NCI-H446 (cell line): ENCODE results near the gene LUC7L3.

ENCODE experiments used
- DNase-seq, 2 experiments: peaks; one replicate each; lab custom pipeline; 2025; lab: John Stamatoyannopoulos, UW

LUC7L3 gene

GRCh38 chr17:50685691-50686493 is 33.5 kb upstream of the LUC7L3 start:
- DNase-seq: no peak

GRCh38 chr17:50686494-50687199 is 32.8 kb upstream of the LUC7L3 start:
- DNase-seq: peak; percentile 31 to 80

- DNase-seq: peak in 1 of 2 experiments; percentile 60
Measured at GRCh38 chr17:50687200-50688066, 32.0 kb upstream of the LUC7L3 start.

- no peak for DNase-seq
Measured at GRCh38 chr17:50688245-50688644, 31.2 kb upstream of the LUC7L3 start.

- no peak for DNase-seq
Measured at GRCh38 chr17:50689251-50689650, 30.2 kb upstream of the LUC7L3 start.

GRCh38 chr17:50689956-50690886 is 29.2 kb upstream of the LUC7L3 start:
- peak in 1 of 2 experiments; percentile 49 for DNase-seq

GRCh38 chr17:50690887-50691549 is 28.4 kb upstream of the LUC7L3 start:
- DNase-seq: no peak

- DNase-seq: peak in 1 of 2 experiments; percentile 49
Measured at GRCh38 chr17:50691550-50692447, 27.6 kb upstream of the LUC7L3 start.

GRCh38 chr17:50692448-50693035 is 26.9 kb upstream of the LUC7L3 start:
- DNase-seq: no peak

- no peak for DNase-seq
Measured at GRCh38 chr17:50693036-50693682, 26.2 kb upstream of the LUC7L3 start.

GRCh38 chr17:50696365-50696879 is 23.0 kb upstream of the LUC7L3 start:
- DNase-seq: no peak

GRCh38 chr17:50697062-50697461 is 22.3 kb upstream of the LUC7L3 start:
- no peak for DNase-seq

GRCh38 chr17:50697663-50698272 is 21.6 kb upstream of the LUC7L3 start:
- DNase-seq: no peak

GRCh38 chr17:50699410-50699809 is 20.0 kb upstream of the LUC7L3 start:
- no peak for DNase-seq

GRCh38 chr17:50703162-50703561 is 16.2 kb upstream of the LUC7L3 start:
- DNase-seq: no peak

- DNase-seq: peak; percentile 87 to 94
Measured at GRCh38 chr17:50707289-50708049, 11.9 kb upstream of the LUC7L3 start, which contains the start of gene ANKRD40. ANKRD40 (minus strand) TSS chr17:50707914; CDS start chr17:50707654, 260 bp downstream.
